CD14-positive monocyte (primary cell): ENCODE results near the gene TRAPPC2. TPM values are rescaled to one million over a fixed set of nuclear protein-coding genes. Genes with fewer than 3 reads are reported as not detected.
"Not testable (repeated sequence)": the region's sequence is repeated elsewhere in the genome, so short reads cannot be mapped to it uniquely, and the experiment has no call there.

Experiments used
- DNase-seq, 3 donors: peaks; one replicate each; pipeline ENCODE4 v3.0.0-alpha.2; 2011 to 2022
- H2AFZ ChIP-seq: 2 replicates; pipeline ENCODE4 v1.6.0; 2012; ENCODE audit warnings: mild to moderate bottlenecking, low read depth, low read length, inconsistent platforms; ENCODE audit not compliant: insufficient read depth, poor library complexity, severe bottlenecking
- H3K27ac ChIP-seq, 2 donors: 1 replicate in 1 of 2; 2 replicates in 1 of 2; pipeline ENCODE4 v1.5.1; 2012 to 2013; ENCODE audit warnings: low read length in 2 of 2, control low read depth in 1 of 2, inconsistent platforms in 1 of 2, low read depth in 1 of 2, mild to moderate bottlenecking in 1 of 2
- H3K27me3 ChIP-seq, 2 donors: one replicate each; pipeline versions ENCODE4 v1.6.0 to v1.6.1; 2011 to 2013; ENCODE audit warnings: low read length in 2 of 2; ENCODE audit not compliant: control insufficient read depth in 2 of 2, insufficient read depth in 2 of 2
- H3K36me3 ChIP-seq, 2 donors: replicated peaks in 1 of 2; 1 replicate in 1 of 2; 2 replicates in 1 of 2; pipeline versions ENCODE4 v1.5.1 to v1.6.1; 2012 to 2013; ENCODE audit warnings: low read length in 2 of 2, control low read depth in 1 of 2, inconsistent platforms in 1 of 2, mild to moderate bottlenecking in 1 of 2; ENCODE audit not compliant: insufficient read depth in 2 of 2, control insufficient read depth in 1 of 2
- H3K4me1 ChIP-seq, 2 donors: 1 replicate in 1 of 2; 2 replicates in 1 of 2; pipeline versions ENCODE4 v1.5.1 to v1.6.1; 2012 to 2013; ENCODE audit warnings: low read length in 2 of 2, control low read depth in 1 of 2, inconsistent platforms in 1 of 2, mild to moderate bottlenecking in 1 of 2, moderate library complexity in 1 of 2; ENCODE audit not compliant: insufficient read depth in 2 of 2, control insufficient read depth in 1 of 2
- H3K4me2 ChIP-seq: replicated peaks from 2 replicates; pipeline ENCODE3; 2012; ENCODE audit warnings: low read length, moderate library complexity, mild to moderate bottlenecking; ENCODE audit not compliant: poor library complexity, severe bottlenecking; ENCODE audit errors: extremely low read depth
- H3K4me3 ChIP-seq, 3 experiments: fragments of 200-600 bp in 1 of 3; sonication (generic) in 1 of 3; replicated peaks in 1 of 3; 1 replicate in 2 of 3; 2 replicates in 1 of 3; pipeline ENCODE4 v1.5.1; 2011 to 2013; ENCODE audit warnings: low read length in 3 of 3, mild to moderate bottlenecking in 3 of 3, control low read depth in 2 of 3, low read depth in 2 of 3, inconsistent platforms in 1 of 3, moderate library complexity in 1 of 3
- H3K79me2 ChIP-seq: 2 replicates; pipeline ENCODE4 v1.6.0; 2012; ENCODE audit warnings: mild to moderate bottlenecking, control low read depth, inconsistent platforms, low read length, moderate library complexity; ENCODE audit not compliant: insufficient read depth
- H3K9ac ChIP-seq: 2 replicates; pipeline ENCODE4 v1.6.0; 2017; ENCODE audit warnings: low read length, mild to moderate bottlenecking; ENCODE audit not compliant: insufficient read depth, poor library complexity, severe bottlenecking
- H3K9me3 ChIP-seq, 2 donors: replicated peaks in 1 of 2; 1 replicate in 1 of 2; 2 replicates in 1 of 2; pipeline versions ENCODE4 v1.5.1 to v1.6.1; 2012 to 2013; ENCODE audit warnings: low read length in 2 of 2, control low read depth in 1 of 2; ENCODE audit not compliant: control insufficient read depth in 1 of 2, insufficient read depth in 1 of 2
- H4K20me1 ChIP-seq: 2 replicates; pipeline ENCODE4 v1.6.0; 2012; ENCODE audit warnings: mild to moderate bottlenecking, low read length, control low read depth, moderate library complexity; ENCODE audit not compliant: insufficient read depth
- H3K27ac Mint-ChIP-seq, 7 donors: one replicate each; pipeline ENCODE4 v1.8.0; 2020; ENCODE audit warnings: mild to moderate bottlenecking in 7 of 7, mixed read lengths in 7 of 7, moderate library complexity in 6 of 7, inconsistent platforms in 2 of 7
- H3K27me3 Mint-ChIP-seq, 3 donors: one replicate each; pipeline ENCODE4 v1.8.0; 2021 to 2022; ENCODE audit warnings: low read depth in 3 of 3, mild to moderate bottlenecking in 3 of 3, mixed read lengths in 3 of 3, moderate library complexity in 3 of 3, inconsistent platforms in 1 of 3
- H3K36me3 Mint-ChIP-seq, 2 donors: one replicate each; pipeline ENCODE4 v1.8.0; 2020; ENCODE audit warnings: mixed read lengths in 2 of 2, inconsistent platforms in 1 of 2, mild to moderate bottlenecking in 1 of 2
- H3K4me1 Mint-ChIP-seq: one replicate; pipeline ENCODE4 v1.8.0; 2020; ENCODE audit warnings: mild to moderate bottlenecking, mixed read lengths
- H3K4me3 Mint-ChIP-seq, 2 donors: one replicate each; pipeline ENCODE4 v1.8.0; 2020; ENCODE audit warnings: mild to moderate bottlenecking in 2 of 2, mixed read lengths in 2 of 2, moderate library complexity in 1 of 2
- H3K9me3 Mint-ChIP-seq, 7 donors: one replicate each; pipeline ENCODE4 v1.8.0; 2020 to 2022; ENCODE audit warnings: mixed read lengths in 7 of 7, mild to moderate bottlenecking in 6 of 7, moderate library complexity in 6 of 7, inconsistent platforms in 2 of 7
- WGBS: methylation state at CpG from one replicate; pipeline ENCODE4 v1.1.5; 2013; ENCODE audit warnings: missing lambda C conversion rate; ENCODE audit not compliant: insufficient coverage; 5-methylcytosine and 5-hydroxymethylcytosine counted together
- intact Hi-C, 2 donors: fragments of 100-400 bp; cut with micrococcal nuclease; formaldehyde crosslinking; loops; one replicate each; pipeline versions ENCODE4 v1.15.0 to v1.15.1; 2023
- polyA plus RNA-seq, 3 donors: library from polyadenylated mRNA; depleted of rRNA in 1 of 3; unstranded in 2 of 3; stranded (reverse) in 1 of 3; fragments of 300-500 nt in 2 of 3; fragments of >200 nt in 1 of 3; fragmentation: Illumina TruSeq in 2 of 3; gene quantifications; 1 replicate in 2 of 3; 2 replicates in 1 of 3; pipeline ENCODE4 v1.2.3, GENCODE V29; 2012 to 2021
- TF ChIP-seq, protein P1 (sequence below): fragments of 200-600 bp; IDR thresholded peaks from one replicate; pipeline ENCODE4 v1.8.0; 2022; ENCODE audit warnings: antibody characterized with exemption, mild to moderate bottlenecking

The TRAPPC2 gene
- polyA plus RNA-seq, 3 donors: 10.6 to 18.3 (median 12.2) TPM

DNA sequence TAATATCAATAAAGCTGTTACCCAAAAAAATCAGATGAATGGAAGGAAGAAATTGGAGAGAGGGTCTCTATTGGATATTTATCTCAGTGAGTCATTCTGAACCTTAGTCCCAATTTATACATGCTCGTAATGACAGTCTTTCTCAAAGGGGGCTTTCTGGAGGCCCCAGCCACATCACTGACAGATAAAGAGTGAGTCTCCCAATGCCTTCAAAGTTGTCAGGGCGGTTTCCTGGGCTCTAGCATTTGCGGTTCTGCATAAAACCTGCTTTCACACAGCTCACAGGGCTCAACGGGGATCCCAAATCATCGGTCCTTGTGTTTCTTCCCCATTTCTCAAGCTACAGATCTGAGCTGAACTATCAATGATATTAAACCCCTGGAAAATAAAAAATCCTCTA lies 64.2 kb downstream of the TRAPPC2 start:
- peaks cover 23% of the 10 kb centered on the region for H3K4me1 Mint-ChIP-seq
- Histone ChIP-seq H3K9me3 (no peaks in the 10 kb centered on the region), H3K79me2 (no peaks in the 10 kb centered on the region), H3K4me1 (peaks cover 14 to 21% of the 10 kb centered on the region in 2 donors), H3K36me3 (no peaks in the 10 kb centered on the region), H3K4me3 (no peak overlapping the region), H3K4me2 (no peak overlapping the region), H3K27ac (no peak overlapping the region), H4K20me1 (no peaks in the 10 kb centered on the region), H3K9ac (no peak overlapping the region), H2AFZ (no peak overlapping the region), H3K27me3 (no peaks in the 10 kb centered on the region)
- peaks cover 0 to 9% (median 3%) of the 10 kb centered on the region in 3 donors for H3K27me3 Mint-ChIP-seq
- 80% methylated on average over 2 of the region's 5 CpGs for WGBS
- peaks cover 0 to 4% (median 2%) of the 10 kb centered on the region in 7 donors for H3K9me3 Mint-ChIP-seq
- H3K27ac Mint-ChIP-seq: peak overlapping the region in 1 of 7 donors; percentile 37
- intact Hi-C loops: no loop called here
- H3K4me3 Mint-ChIP-seq: no peak overlapping the region
- TF ChIP-seq, protein P1, sequence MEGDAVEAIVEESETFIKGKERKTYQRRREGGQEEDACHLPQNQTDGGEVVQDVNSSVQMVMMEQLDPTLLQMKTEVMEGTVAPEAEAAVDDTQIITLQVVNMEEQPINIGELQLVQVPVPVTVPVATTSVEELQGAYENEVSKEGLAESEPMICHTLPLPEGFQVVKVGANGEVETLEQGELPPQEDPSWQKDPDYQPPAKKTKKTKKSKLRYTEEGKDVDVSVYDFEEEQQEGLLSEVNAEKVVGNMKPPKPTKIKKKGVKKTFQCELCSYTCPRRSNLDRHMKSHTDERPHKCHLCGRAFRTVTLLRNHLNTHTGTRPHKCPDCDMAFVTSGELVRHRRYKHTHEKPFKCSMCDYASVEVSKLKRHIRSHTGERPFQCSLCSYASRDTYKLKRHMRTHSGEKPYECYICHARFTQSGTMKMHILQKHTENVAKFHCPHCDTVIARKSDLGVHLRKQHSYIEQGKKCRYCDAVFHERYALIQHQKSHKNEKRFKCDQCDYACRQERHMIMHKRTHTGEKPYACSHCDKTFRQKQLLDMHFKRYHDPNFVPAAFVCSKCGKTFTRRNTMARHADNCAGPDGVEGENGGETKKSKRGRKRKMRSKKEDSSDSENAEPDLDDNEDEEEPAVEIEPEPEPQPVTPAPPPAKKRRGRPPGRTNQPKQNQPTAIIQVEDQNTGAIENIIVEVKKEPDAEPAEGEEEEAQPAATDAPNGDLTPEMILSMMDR: no peak
- H3K36me3 Mint-ChIP-seq: peaks cover 4 to 7% of the 10 kb centered on the region in 2 donors
- DNase-seq: no peak

DNA sequence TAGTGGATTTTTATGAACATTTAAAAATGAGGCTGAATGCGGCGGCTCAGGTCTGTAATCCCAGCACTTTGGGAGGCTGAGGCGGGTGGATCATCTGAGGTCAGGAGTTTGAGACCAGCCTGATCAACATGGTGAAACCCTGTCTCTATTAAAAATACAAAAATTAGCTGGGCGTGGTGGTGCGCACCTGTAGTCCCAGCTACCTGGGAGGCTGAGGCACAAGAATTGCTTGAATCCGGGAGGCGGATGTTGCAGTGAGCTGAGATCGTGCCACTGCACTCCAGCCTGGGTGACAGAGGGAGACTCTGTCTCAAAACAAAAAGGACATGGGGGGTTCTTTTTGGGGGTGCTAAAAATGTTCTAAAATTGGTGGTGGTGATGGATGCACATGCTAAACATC lies 64.7 kb downstream of the TRAPPC2 start:
- H3K79me2 ChIP-seq, H3K9me3 ChIP-seq, H3K4me2 ChIP-seq, intact Hi-C loops, H3K36me3 Mint-ChIP-seq, H4K20me1 ChIP-seq, H3K9me3 Mint-ChIP-seq, H3K4me3 ChIP-seq, DNase-seq, H3K36me3 ChIP-seq, H3K27me3 ChIP-seq, H3K9ac ChIP-seq, H2AFZ ChIP-seq: not testable (repeated sequence)
- Mint-ChIP-seq H3K4me1 (peaks cover 28% of the 10 kb centered on the region), H3K4me3 (peak overlapping the region in 1 of 2 donors; percentile 45), H3K27ac (peak overlapping the region in 6 of 7 donors; percentile 52 to 79 (median 72)), H3K27me3 (peaks cover 0 to 11% (median 3%) of the 10 kb centered on the region in 3 donors)
- H3K27ac ChIP-seq: peak overlapping the region in 1 of 2 donors; percentile 67
- peaks cover 18 to 25% of the 10 kb centered on the region in 2 donors for H3K4me1 ChIP-seq
- no CpG with 5 or more reads among the region's 8 CpGs for whole genome bisulfite sequencing
